A549 (cell line): ENCODE results near the gene DRD1.

Source experiments
- CHD2 ChIP-seq: fragments of 150-350 bp; IDR thresholded peaks from 2 replicates; pipeline ENCODE4 v1.6.1; 2014; ENCODE audit warnings: low read length; ENCODE audit not compliant: partially characterized antibody
- CHD4 ChIP-seq: fragments of 200-600 bp; sonication (generic); IDR thresholded peaks from 2 replicates; pipeline ENCODE4 v1.6.1; 2016; ENCODE audit warnings: antibody characterized with exemption, mild to moderate bottlenecking, borderline replicate concordance
- CTCF ChIP-seq: fragments of >200 bp; sonication (Bioruptor Twin); formaldehyde crosslinking; IDR thresholded peaks from 3 replicates; pipeline ENCODE4 v1.5.1; 2016
- ESRRA ChIP-seq: fragments of 150-350 bp; IDR thresholded peaks from 2 replicates; pipeline ENCODE4 v1.6.1; 2014; ENCODE audit warnings: mild to moderate bottlenecking, low read length, borderline replicate concordance
- FOXS1 ChIP-seq: fragments of 250-450 bp; sonication (Bioruptor Pico); IDR thresholded peaks from 2 replicates; pipeline ENCODE4 v1.5.0; 2020; ENCODE audit warnings: mild to moderate bottlenecking, moderate library complexity
- MAZ ChIP-seq: fragments of 150-350 bp; IDR thresholded peaks from 2 replicates; pipeline ENCODE4 v1.6.1; 2014; ENCODE audit warnings: antibody characterized with exemption, low read depth, low read length, borderline replicate concordance
- MYC ChIP-seq: IDR thresholded peaks from 2 replicates; pipeline ENCODE4 v1.6.1; 2012; ENCODE audit warnings: mild to moderate bottlenecking, inconsistent platforms, low read length, improper control_type of control experiment, borderline replicate concordance
- POLR2A ChIP-seq: IDR thresholded peaks from 2 replicates; pipeline ENCODE4 v1.6.1; 2012; ENCODE audit warnings: mild to moderate bottlenecking, low read length
- RAD21 ChIP-seq, 2 experiments: fragments of >200 bp in 1 of 2; sonication (Bioruptor Twin) in 1 of 2; formaldehyde crosslinking in 1 of 2; IDR thresholded peaks in 1 of 2; conservative IDR thresholded peaks in 1 of 2; 2 replicates in 1 of 2; 3 replicates in 1 of 2; pipeline ENCODE4 v1.6.1; 2012 to 2018; ENCODE audit warnings: inconsistent platforms in 1 of 2
- USF2 ChIP-seq: fragments of 450-650 bp; IDR thresholded peaks from 2 replicates; pipeline ENCODE4 v1.6.1; 2014; ENCODE audit warnings: antibody characterized with exemption
- ZFP36 ChIP-seq: fragments of 450-650 bp; IDR thresholded peaks from 2 replicates; pipeline ENCODE4 v1.6.1; 2014; ENCODE audit warnings: borderline replicate concordance; ENCODE audit not compliant: partially characterized antibody
- ZNF302 ChIP-seq: fragments of 250-450 bp; sonication (Bioruptor Pico); IDR thresholded peaks from 2 replicates; pipeline ENCODE4 v1.9.0; 2021; ENCODE audit warnings: inconsistent platforms, mild to moderate bottlenecking, moderate library complexity

GRCh38 chr5:175467983-175468690 lies 24.2 kb upstream of the DRD1 start:
- TF ChIP-seq CTCF (no peak), POLR2A (no peak), USF2 (no peak), FOXS1 (CRISPR knock-in tag) (no peak), CHD4 (no peak), ESRRA (no peak), MAZ (no peak), ZNF302 (CRISPR knock-in tag) (no peak), MYC (no peak), ZFP36 (no peak), RAD21 (conservative IDR thresholded peaks at IDR 0.05 in 1 of 2, IDR thresholded peaks at IDR 0.05 in 1 of 2) (no peak), CHD2 (no peak)
